ENCODE results near the gene PCNX3. TPM values are rescaled to one million over a fixed set of nuclear protein-coding genes. Genes with fewer than 3 reads are reported as not detected.

Gene PCNX3
- polyA plus RNA-seq, 1 experiment = 19.7 TPM

- ChIA-PET CTCF (no interaction called here), POLR2A (interaction anchor here (0.5 to 0.6 kb wide), 2 partner anchors 12 to 13 kb away, joined by 5 to 6 read pairs; no protein-coding TSS in a partner anchor)
- DNase-seq (ENCODE audit: low read depth) = no peak
- Histone ChIP-seq H3K36me3 (ENCODE audit: control insufficient read depth, insufficient read depth, low read length) (peaks cover 18% of the 10 kb centered on the region), H3K4me3 (ENCODE audit: low read depth, low read length) (no peak overlapping the region), H3K27me3 (ENCODE audit: control insufficient read depth, insufficient read depth, low read length) (no peaks in the 10 kb centered on the region)
- no peak for TF ChIP-seq CTCF (IDR thresholded peaks at IDR 0.05; ENCODE audit: insufficient read depth, low read depth, low read length)
These were observed 29.3 kb downstream of the PCNX3 start for GRCh38 chr11:65644837-65645236.

GRCh38 chr11:65645710-65646109 is 30.1 kb downstream of the PCNX3 start:
- POLR2A ChIA-PET = no interaction called here
- Histone ChIP-seq H3K4me3 (ENCODE audit: low read depth, low read length) (no peak overlapping the region), H3K27me3 (ENCODE audit: control insufficient read depth, insufficient read depth, low read length) (no peaks in the 10 kb centered on the region), H3K36me3 (ENCODE audit: control insufficient read depth, insufficient read depth, low read length) (peaks cover 21% of the 10 kb centered on the region)
- DNase-seq (ENCODE audit: low read depth) = no peak
- TF ChIP-seq CTCF (IDR thresholded peaks at IDR 0.05; ENCODE audit: insufficient read depth, low read depth, low read length) = no peak
- CTCF ChIA-PET = interaction anchor here (1.3 to 1.8 kb wide), 2 partner anchors 10 to 20 kb away, joined by 3 to 4 read pairs; no protein-coding TSS in a partner anchor

- peaks cover 20% of the 10 kb centered on the region for H3K36me3 ChIP-seq (ENCODE audit: control insufficient read depth, insufficient read depth, low read length)
- DNase-seq (ENCODE audit: low read depth) = no peak
- POLR2A ChIA-PET = no interaction called here
- H3K4me3 ChIP-seq (ENCODE audit: low read depth, low read length) = no peak overlapping the region
- TF ChIP-seq CTCF (IDR thresholded peaks at IDR 0.05; ENCODE audit: insufficient read depth, low read depth, low read length) = no peak
- H3K27me3 ChIP-seq (ENCODE audit: control insufficient read depth, insufficient read depth, low read length) = no peaks in the 10 kb centered on the region
- CTCF ChIA-PET = interaction anchor here (1.3 to 1.8 kb wide), 3 partner anchors 8 to 20 kb away, joined by 3 to 4 read pairs (median 3); no protein-coding TSS in a partner anchor
These were observed 30.8 kb downstream of the PCNX3 start for GRCh38 chr11:65646288-65646957.

GRCh38 chr11:65646958-65647701 is 31.6 kb downstream of the PCNX3 start:
- Histone ChIP-seq H3K27me3 (ENCODE audit: control insufficient read depth, insufficient read depth, low read length) (no peaks in the 10 kb centered on the region), H3K36me3 (ENCODE audit: control insufficient read depth, insufficient read depth, low read length) (peaks cover 18% of the 10 kb centered on the region), H3K4me3 (ENCODE audit: low read depth, low read length) (peak overlapping the region; percentile 9; the same call in 1 of the 2 replicates)
- CTCF ChIA-PET = interaction anchor here (1.3 to 1.8 kb wide), 3 partner anchors 9 to 21 kb away, joined by 3 to 4 read pairs (median 3); no protein-coding TSS in a partner anchor
- POLR2A ChIA-PET = no interaction called here
- no peak for DNase-seq (ENCODE audit: low read depth)
- no peak for TF ChIP-seq CTCF (IDR thresholded peaks at IDR 0.05; ENCODE audit: insufficient read depth, low read depth, low read length)

GRCh38 chr11:65648997-65649493 is 33.5 kb downstream of the PCNX3 start:
- H3K27me3 ChIP-seq (ENCODE audit: control insufficient read depth, insufficient read depth, low read length) = no peaks in the 10 kb centered on the region
- peaks cover 20% of the 10 kb centered on the region for H3K36me3 ChIP-seq (ENCODE audit: control insufficient read depth, insufficient read depth, low read length)
- ChIA-PET CTCF (interaction anchor here (0.9 kb wide), 1 partner anchor 131 kb away, joined by 3 read pairs; no protein-coding TSS in a partner anchor), POLR2A (no interaction called here)
- H3K4me3 ChIP-seq (ENCODE audit: low read depth, low read length) = no peak overlapping the region
- no peak for DNase-seq (ENCODE audit: low read depth)
- TF ChIP-seq CTCF (IDR thresholded peaks at IDR 0.05; ENCODE audit: insufficient read depth, low read depth, low read length) = no peak
